Natural killer cell (primary cell): ENCODE data around the gene PER2. TPM values are rescaled to one million over a fixed set of nuclear protein-coding genes. Genes with fewer than 3 reads are reported as not detected.

Source experiments
- ATAC-seq, 3 donors: fragments of 150-1000 bp in 2 of 3; fragments of 200-7000 bp in 1 of 3; cut with Tn5 transposase; 1 replicate in 1 of 3; 2 replicates in 2 of 3; pipeline ENCODE4 v1.10.0; 2021; ENCODE audit warnings: mild to moderate bottlenecking in 2 of 3, moderate library complexity in 2 of 3
- DNase-seq, 2 donors: peaks; one replicate each; pipeline versions ENCODE4 v3.0.0 to v3.0.0-alpha.2; 2013 to 2021; ENCODE audit warnings: mixed read lengths in 1 of 2
- H3K27ac ChIP-seq: one replicate; pipeline ENCODE4 v1.5.1; 2013; ENCODE audit warnings: mild to moderate bottlenecking, low read length
- H3K27me3 ChIP-seq: one replicate; pipeline ENCODE4 v1.6.1; 2013; ENCODE audit warnings: low read length; ENCODE audit not compliant: control insufficient read depth, insufficient read depth
- H3K36me3 ChIP-seq: one replicate; pipeline ENCODE4 v1.6.1; 2013; ENCODE audit warnings: low read length; ENCODE audit not compliant: control insufficient read depth, insufficient read depth
- H3K4me1 ChIP-seq: one replicate; pipeline ENCODE4 v1.6.1; 2013; ENCODE audit warnings: low read length; ENCODE audit not compliant: control insufficient read depth, insufficient read depth
- H3K4me3 ChIP-seq: one replicate; pipeline ENCODE4 v1.5.1; 2013; ENCODE audit warnings: low read length
- H3K9me3 ChIP-seq: one replicate; pipeline ENCODE4 v1.6.1; 2013; ENCODE audit warnings: low read length; ENCODE audit not compliant: control insufficient read depth, insufficient read depth
- H3K27ac Mint-ChIP-seq, 2 donors: one replicate each; pipeline ENCODE4 v1.8.0; 2022; ENCODE audit warnings: mild to moderate bottlenecking in 2 of 2, mixed read lengths in 2 of 2, moderate library complexity in 1 of 2
- H3K27me3 Mint-ChIP-seq, 2 donors: one replicate each; pipeline ENCODE4 v1.8.0; 2022; ENCODE audit warnings: low read depth in 2 of 2, mixed read lengths in 2 of 2
- H3K36me3 Mint-ChIP-seq: one replicate; pipeline ENCODE4 v1.8.0; 2022; ENCODE audit warnings: mixed read lengths
- H3K4me1 Mint-ChIP-seq, 2 donors: one replicate each; pipeline ENCODE4 v1.8.0; 2022; ENCODE audit warnings: mixed read lengths in 2 of 2
- H3K4me3 Mint-ChIP-seq: one replicate; pipeline ENCODE4 v1.8.0; 2022; ENCODE audit warnings: mild to moderate bottlenecking, moderate library complexity, mixed read lengths
- H3K9me3 Mint-ChIP-seq, 2 donors: one replicate each; pipeline ENCODE4 v1.8.0; 2022; ENCODE audit warnings: mixed read lengths in 2 of 2
- CTCF ChIP-seq: fragments of 200-600 bp; IDR thresholded peaks from one replicate; pipeline ENCODE4 v1.8.0; 2022; ENCODE audit warnings: antibody characterized with exemption
- WGBS: methylation state at CpG from one replicate; pipeline ENCODE4 v1.1.7; 2013; ENCODE audit warnings: missing lambda C conversion rate; ENCODE audit not compliant: insufficient coverage; 5-methylcytosine and 5-hydroxymethylcytosine counted together
- intact Hi-C: fragments of 100-400 bp; cut with micrococcal nuclease; formaldehyde crosslinking; loops from one replicate; pipeline ENCODE4 v1.14.2; 2022
- total RNA-seq, 4 donors: library from RNA; stranded (reverse); fragments of 120-200 nt in 1 of 4; gene quantifications; one replicate each; pipeline versions ENCODE4 v1.2.3 to v1.2.4, GENCODE V29; 2013 to 2022

PER2 gene
- total RNA-seq, 3 donors from 2014 or later (not counting 1 experiment from before 2014, with no cell fraction given): 26.3 to 32.9 (median 32.6) TPM

- DNase-seq (no peak), ATAC-seq (no peak)
- no peaks in the 10 kb centered on the region for H3K27me3 ChIP-seq
- H3K4me3 ChIP-seq: no peak overlapping the region
- no peaks in the 10 kb centered on the region for H3K9me3 ChIP-seq
- Mint-ChIP-seq H3K4me3 (no peak overlapping the region), H3K36me3 (no peaks in the 10 kb centered on the region), H3K9me3 (no peaks in the 10 kb centered on the region), H3K27ac (no peak overlapping the region), H3K27me3 (no peaks in the 10 kb centered on the region), H3K4me1 (no peaks in the 10 kb centered on the region)
- H3K4me1 ChIP-seq: no peaks in the 10 kb centered on the region
- intact Hi-C loops: no loop called here
- no peak overlapping the region for H3K27ac ChIP-seq
- no peak for TF ChIP-seq CTCF
- 84% methylated on average over 9 of the region's 9 CpGs for whole genome bisulfite sequencing
- H3K36me3 ChIP-seq: no peaks in the 10 kb centered on the region
Observed at GRCh38 chr2:238302751-238303150, 14.3 kb upstream of the PER2 start.

- H3K27me3 ChIP-seq: no peaks in the 10 kb centered on the region
- no peak for TF ChIP-seq CTCF
- ATAC-seq (no peak), DNase-seq (no peak)
- no peaks in the 10 kb centered on the region for H3K9me3 ChIP-seq
- 98% methylated on average over 3 of the region's 3 CpGs for WGBS
- no peak overlapping the region for H3K4me3 ChIP-seq
- intact Hi-C loops: no loop called here
- H3K36me3 ChIP-seq: no peaks in the 10 kb centered on the region
- no peaks in the 10 kb centered on the region for H3K36me3 Mint-ChIP-seq
- H3K27me3 Mint-ChIP-seq: no peaks in the 10 kb centered on the region
- H3K9me3 Mint-ChIP-seq: no peaks in the 10 kb centered on the region
- no peak overlapping the region for H3K4me3 Mint-ChIP-seq
- no peaks in the 10 kb centered on the region for H3K4me1 Mint-ChIP-seq
- no peaks in the 10 kb centered on the region for H3K4me1 ChIP-seq
- no peak overlapping the region for H3K27ac ChIP-seq
- H3K27ac Mint-ChIP-seq: no peak overlapping the region
Observed at GRCh38 chr2:238302087-238302486, 13.7 kb upstream of the PER2 start.

- Histone ChIP-seq H3K36me3 (no peaks in the 10 kb centered on the region), H3K27ac (no peak overlapping the region), H3K4me1 (no peaks in the 10 kb centered on the region), H3K4me3 (no peak overlapping the region), H3K9me3 (no peaks in the 10 kb centered on the region), H3K27me3 (no peaks in the 10 kb centered on the region)
- no peak for TF ChIP-seq CTCF
- Mint-ChIP-seq H3K4me3 (no peak overlapping the region), H3K27me3 (peaks cover 0 to 3% of the 10 kb centered on the region in 2 donors), H3K4me1 (no peaks in the 10 kb centered on the region), H3K27ac (no peak overlapping the region), H3K36me3 (no peaks in the 10 kb centered on the region), H3K9me3 (no peaks in the 10 kb centered on the region)
- 92% methylated on average over 7 of the region's 7 CpGs for WGBS
- ATAC-seq (no peak), DNase-seq (no peak)
- intact Hi-C loops: no loop called here
Observed at GRCh38 chr2:238299803-238300202, 11.4 kb upstream of the PER2 start.

DNA sequence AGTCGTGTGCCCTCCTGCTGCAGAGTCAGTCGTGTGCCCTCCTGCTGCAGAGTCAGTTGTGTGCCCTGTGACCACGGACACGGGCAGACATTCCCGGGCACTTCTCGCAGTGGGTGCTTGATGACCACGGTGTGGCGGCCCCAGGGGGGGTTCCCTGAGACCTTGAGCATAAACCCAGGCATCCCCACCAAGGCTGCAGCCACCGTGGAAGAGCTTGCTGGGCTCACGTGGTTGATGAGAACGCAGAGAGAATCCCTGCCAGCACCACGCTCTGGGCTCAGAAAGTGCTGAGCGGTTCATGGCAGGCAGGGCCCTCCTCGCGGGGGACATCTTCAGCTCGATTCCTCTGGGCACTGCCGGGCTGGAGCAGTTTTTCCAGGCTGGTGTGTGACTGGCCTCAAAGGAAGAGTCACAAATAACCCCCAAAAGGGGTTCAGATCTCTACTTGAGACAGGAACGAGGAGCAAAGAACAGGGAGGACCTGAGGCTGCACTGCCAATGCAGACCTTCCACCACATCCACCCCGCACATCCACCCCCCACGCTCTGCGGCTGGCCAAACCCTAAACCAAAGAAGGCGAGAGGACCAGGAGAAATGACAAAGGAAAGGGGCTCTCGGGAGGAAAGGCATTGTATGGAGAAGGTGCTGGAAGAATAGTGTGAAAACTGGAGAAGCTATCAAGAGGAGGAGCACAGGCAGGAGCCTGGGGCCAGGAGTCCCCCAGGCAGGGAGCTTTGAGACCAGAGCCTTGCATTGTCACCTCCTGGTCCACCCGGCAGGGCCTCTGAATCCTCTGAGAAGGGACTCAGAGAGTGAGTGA is 8.4 kb upstream of the PER2 start:
- Histone ChIP-seq H3K9me3 (no peaks in the 10 kb centered on the region), H3K4me1 (no peaks in the 10 kb centered on the region), H3K4me3 (no peak overlapping the region), H3K27me3 (no peaks in the 10 kb centered on the region), H3K36me3 (no peaks in the 10 kb centered on the region), H3K27ac (no peak overlapping the region)
- no peak overlapping the region for H3K4me3 Mint-ChIP-seq
- no peaks in the 10 kb centered on the region for H3K9me3 Mint-ChIP-seq
- intact Hi-C loops: no loop called here
- H3K27ac Mint-ChIP-seq: no peak overlapping the region
- ATAC-seq: no peak
- H3K36me3 Mint-ChIP-seq: no peaks in the 10 kb centered on the region
- DNase-seq: no peak
- H3K27me3 Mint-ChIP-seq: peaks cover 0 to 3% of the 10 kb centered on the region in 2 donors
- WGBS: 77% methylated on average over 21 of the region's 24 CpGs
- H3K4me1 Mint-ChIP-seq: no peaks in the 10 kb centered on the region
- no peak for TF ChIP-seq CTCF
